ENCODE data around the gene ATXN7L3. TPM values are rescaled to one million over a fixed set of nuclear protein-coding genes. Genes with fewer than 3 reads are reported as not detected.

The ATXN7L3 gene
- total RNA-seq, 1 experiment from 2014 or later: 86.7 TPM

GRCh38 chr17:44200478-44201155, 933 bp upstream of the ATXN7L3 start:
- ChIA-PET CTCF (interaction anchor here (0.6 to 2.0 kb wide), 2 partner anchors 100 to 131 kb away, joined by 6 read pairs; no protein-coding TSS in a partner anchor), POLR2A (interaction anchor here (0.6 to 1.0 kb wide), 3 partner anchors 14 to 83 kb away, joined by 3 to 4 read pairs (median 4); partner anchors contain the start of gene TMUB2), RAD21 (ENCODE audit: low non-redundant PET in 1 of 2, low total read pairs in 2 of 2, uncharacterized antibody in 2 of 2, unreplicated experiment in 2 of 2) (interaction anchor here in 1 of 2 experiments (0.7 kb wide), 1 partner anchor 77 kb away, joined by 4 read pairs; the partner anchor contains the start of gene HDAC5)
- no peaks in the 10 kb centered on the region for H3K9me2 ChIP-seq (ENCODE audit: insufficient read depth)
- H3K27ac ChIP-seq (ENCODE audit: low read depth, low read length): peak overlapping the region; percentile 94
- peak overlapping the region; percentile 81 to 83 for H3K4me3 ChIP-seq (replicated peaks in 1 of 2; ENCODE audit: low read depth in 1 of 2, low read length in 2 of 2)
- BruUV-seq (replicated peaks): TSS peak; percentile 75
- H3K36me3 ChIP-seq (ENCODE audit: control insufficient read depth in 1 of 2, insufficient read depth in 2 of 2, low read length in 2 of 2): peaks cover 11% of the 10 kb centered on the region in 2 experiments; a peak in 2 of 4 replicates
- DNase-seq (ENCODE audit: low read depth, low spot score): no peak
- H3K27me3 ChIP-seq (ENCODE audit: insufficient read depth, low read length): no peaks in the 10 kb centered on the region
- intact Hi-C loops (cut with micrococcal nuclease): no loop called here
- H4K20me1 ChIP-seq (ENCODE audit: insufficient read depth): no peaks in the 10 kb centered on the region
- TF ChIP-seq ZFX (IDR thresholded peaks at IDR 0.05): peak; percentile 37; the same call in 1 of the 2 replicates
- TF ChIP-seq POLR2A (IDR thresholded peaks at IDR 0.05; ENCODE audit: borderline replicate concordance, extremely low read depth, insufficient read depth, insufficient read length): no peak
- no peak for TF ChIP-seq SRF (IDR thresholded peaks at IDR 0.05; ENCODE audit: low read depth)
- TF ChIP-seq MAX (IDR thresholded peaks at IDR 0.05): no peak
- no peak for TF ChIP-seq ATF3 (IDR thresholded peaks at IDR 0.05)
- no peaks in the 10 kb centered on the region for H3K9me3 ChIP-seq (ENCODE audit: control insufficient read depth in 1 of 2, insufficient read depth in 1 of 2, low read depth in 1 of 2, low read length in 2 of 2)
- peaks cover 25% of the 10 kb centered on the region for H3K79me2 ChIP-seq (ENCODE audit: insufficient read depth, low read length)
- peak overlapping the region; percentile 94 for H3K9ac ChIP-seq (ENCODE audit: low read length)
- H3K4me1 ChIP-seq (ENCODE audit: control insufficient read depth in 1 of 2, insufficient read depth in 2 of 2, low read length in 2 of 2): peaks cover 43 to 51% of the 10 kb centered on the region in 2 experiments
- H2AFZ ChIP-seq (ENCODE audit: low read depth, low read length, poor library complexity, severe bottlenecking): no peak overlapping the region
- peak; percentile 10 for ATAC-seq
- H3K4me2 ChIP-seq (ENCODE audit: low read length): peak overlapping the region; percentile 95

GRCh38 chr17:44198721-44199552, 747 bp downstream of the ATXN7L3 start:
- H2AFZ ChIP-seq (ENCODE audit: low read depth, low read length, poor library complexity, severe bottlenecking): no peak overlapping the region

More at GRCh38 chr17:44198721-44199552, 747 bp downstream of the ATXN7L3 start:
- Histone ChIP-seq H3K4me3 (replicated peaks in 1 of 2; ENCODE audit: low read depth in 1 of 2, low read length in 2 of 2) (peak overlapping the region; percentile 81 to 88), H3K9ac (ENCODE audit: low read length) (peak overlapping the region; percentile 94), H3K4me2 (ENCODE audit: low read length) (peak overlapping the region; percentile 95), H3K4me1 (ENCODE audit: control insufficient read depth in 1 of 2, insufficient read depth in 2 of 2, low read length in 2 of 2) (peaks cover 29 to 35% of the 10 kb centered on the region in 2 experiments), H3K27ac (ENCODE audit: low read depth, low read length) (peak overlapping the region; percentile 98), H3K9me2 (ENCODE audit: insufficient read depth) (no peaks in the 10 kb centered on the region), H3K36me3 (ENCODE audit: control insufficient read depth in 1 of 2, insufficient read depth in 2 of 2, low read length in 2 of 2) (peaks cover 24 to 28% of the 10 kb centered on the region in 2 experiments), H3K79me2 (ENCODE audit: insufficient read depth, low read length) (peaks cover 25% of the 10 kb centered on the region), H4K20me1 (ENCODE audit: insufficient read depth) (no peaks in the 10 kb centered on the region), H3K27me3 (ENCODE audit: insufficient read depth, low read length) (no peaks in the 10 kb centered on the region), H3K9me3 (ENCODE audit: control insufficient read depth in 1 of 2, insufficient read depth in 1 of 2, low read depth in 1 of 2, low read length in 2 of 2) (no peaks in the 10 kb centered on the region)
- no peak for DNase-seq (ENCODE audit: low read depth, low spot score)
- CTCF ChIA-PET: no interaction called here
- peak; percentile 33 for ATAC-seq
- BruUV-seq (replicated peaks): TSS peak; percentile 42
- RAD21 ChIA-PET (ENCODE audit: low non-redundant PET in 1 of 2, low total read pairs in 2 of 2, uncharacterized antibody in 2 of 2, unreplicated experiment in 2 of 2): no interaction called here
- TF ChIP-seq CTCF (IDR thresholded peaks at IDR 0.05 in 2 of 3, conservative IDR thresholded peaks at IDR 0.05 in 1 of 3; ENCODE audit: borderline replicate concordance in 1 of 3, insufficient read depth in 1 of 3, low read depth in 2 of 3, low read length in 2 of 3) (no peak), SIN3A (IDR thresholded peaks at IDR 0.05; ENCODE audit: low read depth) (peak; percentile 23; the same call in 1 of the 2 replicates), POLR2AphosphoS5 (IDR thresholded peaks at IDR 0.05; ENCODE audit: low read depth, low read length) (peak; percentile 62), ELF1 (IDR thresholded peaks at IDR 0.05; ENCODE audit: borderline replicate concordance, low read depth) (no peak; the same call in 1 of the 2 replicates), ZFX (IDR thresholded peaks at IDR 0.05) (peak; percentile 54; the same call in 1 of the 2 replicates)
- intact Hi-C loops (cut with micrococcal nuclease): no loop called here
- POLR2A ChIA-PET: interaction anchor here (0.6 kb wide), 1 partner anchor 147 kb away, joined by 3 read pairs; no protein-coding TSS in a partner anchor
